ENCODE measurements around the gene LPCAT4. TPM values are rescaled to one million over a fixed set of nuclear protein-coding genes. Genes with fewer than 3 reads are reported as not detected.

The LPCAT4 gene
- total and polyA plus RNA-seq, 9 of the 15 experiments (the other 6 are each of a cell fraction or from before 2014, with no cell fraction given): 7.3 to 34.3 (median 14.4) TPM

GRCh38 chr15:34337557-34338306, 29.3 kb downstream of the LPCAT4 start, which contains the start of gene SLC12A6 (continued):
- TF ChIP-seq NRF1 (conservative IDR thresholded peaks at IDR 0.05 in 1 of 2, IDR thresholded peaks at IDR 0.05 in 1 of 2) (peak; percentile 96), RBFOX2 (IDR thresholded peaks at IDR 0.05; ENCODE audit: low read depth, low read length) (peak; percentile 90), TRIM24 (IDR thresholded peaks at IDR 0.05) (no peak), MEIS2 (IDR thresholded peaks at IDR 0.05; ENCODE audit: partially characterized antibody) (peak; percentile 71), MYC (IDR thresholded peaks at IDR 0.05; ENCODE audit: low read depth, low read length) (peak; percentile 41; the same call in 1 of the 2 replicates), MYC (CRISPR knock-in tag; IDR thresholded peaks at IDR 0.05; ENCODE audit: borderline replicate concordance, low read depth) (no peak), ZNF592 (IDR thresholded peaks at IDR 0.05) (no peak), L3MBTL2 (IDR thresholded peaks at IDR 0.05) (peak; percentile 64), SIN3A (IDR thresholded peaks at IDR 0.05; ENCODE audit: borderline replicate concordance in 2 of 2, control insufficient read depth in 1 of 2, low read depth in 2 of 2, low read length in 2 of 2) (peak in 1 of 2 experiments; percentile 72; a peak in 1 of 4 replicates), SIN3B (IDR thresholded peaks at IDR 0.05; ENCODE audit: low read depth) (peak; percentile 72), ERF (CRISPR knock-in tag; IDR thresholded peaks at IDR 0.05) (0 out of 2 replicates have a peak, but pooled peaks have one; percentile 24), ZBTB17 (CRISPR knock-in tag; IDR thresholded peaks at IDR 0.05) (0 out of 2 replicates have a peak, but pooled peaks have one; percentile 27), HCFC1 (IDR thresholded peaks at IDR 0.05; ENCODE audit: low read depth, low read length) (peak; percentile 93), POLR2G (IDR thresholded peaks at IDR 0.05; ENCODE audit: low read depth, low read length) (peak; percentile 95), MAZ (CRISPR knock-in tag; conservative IDR thresholded peaks at IDR 0.05 in 1 of 2, IDR thresholded peaks at IDR 0.05 in 1 of 2) (peak in 1 of 2 experiments; percentile 49; a peak in 2 of 4 replicates), TCF7L2 (IDR thresholded peaks at IDR 0.05; ENCODE audit: low read depth, low read length) (no peak), ZNF354B (CRISPR knock-in tag; IDR thresholded peaks at IDR 0.05) (no peak), JUND (IDR thresholded peaks at IDR 0.05; ENCODE audit: borderline replicate concordance, low read depth, low read length) (peak; percentile 8; the same call in 1 of the 2 replicates), JUND (tag; IDR thresholded peaks at IDR 0.05; ENCODE audit: borderline replicate concordance, low read depth, low read length) (no peak; the same call in 2 of the 3 replicates), POLR2A (conservative IDR thresholded peaks at IDR 0.05) (peak; percentile 56; the same call in 1 of the 2 replicates), CCNT2 (IDR thresholded peaks at IDR 0.05; ENCODE audit: borderline replicate concordance, extremely low read depth, insufficient read length, low read depth, low read length) (peak; percentile 89)

Measured in K562 (cell line).